Cardiac muscle cell (in vitro differentiated cells and primary cell): ENCODE measurements around the gene KRT10. TPM values are rescaled to one million over a fixed set of nuclear protein-coding genes. Genes with fewer than 3 reads are reported as not detected.

ENCODE experiments used
- DNase-seq, 2 donors: peaks; one replicate each; pipeline versions ENCODE4 v3.0.0 to v3.0.0-alpha.2; 2010 to 2017; ENCODE audit warnings: low read depth in 1 of 2, low spot score in 1 of 2
- H3K27ac ChIP-seq: fragments of 200-600 bp; sonication (generic); 2 replicates; pipeline ENCODE4 v1.5.1; 2016
- H3K27me3 ChIP-seq: fragments of 200-600 bp; sonication (generic); 2 replicates; pipeline ENCODE4 v1.6.0; 2016; ENCODE audit warnings: control low read depth
- H3K36me3 ChIP-seq: fragments of 200-600 bp; sonication (generic); 2 replicates; pipeline ENCODE4 v1.5.1; 2016; ENCODE audit warnings: control low read depth
- H3K4me1 ChIP-seq: fragments of 200-600 bp; sonication (generic); 2 replicates; pipeline ENCODE4 v1.8.1; 2017; ENCODE audit warnings: low read depth, mild to moderate bottlenecking, mixed run types
- H3K4me3 ChIP-seq: fragments of 200-600 bp; sonication (generic); 2 replicates; pipeline ENCODE4 v1.5.1; 2016; ENCODE audit warnings: mild to moderate bottlenecking
- H3K9me3 ChIP-seq: fragments of 200-600 bp; sonication (generic); 2 replicates; pipeline ENCODE4 v1.5.1; 2017; ENCODE audit warnings: low read depth, mild to moderate bottlenecking, control low read depth
- polyA plus RNA-seq: library from polyadenylated mRNA; unstranded; fragments of >200 nt; fragmentation: Nextera tagmentation; extraction: Ambion mirVana; gene quantifications from 2 replicates; pipeline ENCODE4 v1.2.1, GENCODE V29; 2016
- total RNA-seq: library from RNA; depleted of rRNA; stranded (reverse); fragments of >200 nt; gene quantifications from 2 replicates; pipeline ENCODE4 v1.2.3, GENCODE V29; 2016
- TF ChIP-seq, protein P1 (sequence below): IDR thresholded peaks from 2 replicates; pipeline ENCODE4 v1.5.1; 2012; ENCODE audit warnings: low read depth, mild to moderate bottlenecking, low read length

The KRT10 gene
- total and polyA plus RNA-seq, 2 experiments from 2014 or later = 30.1 to 131 TPM

DNA sequence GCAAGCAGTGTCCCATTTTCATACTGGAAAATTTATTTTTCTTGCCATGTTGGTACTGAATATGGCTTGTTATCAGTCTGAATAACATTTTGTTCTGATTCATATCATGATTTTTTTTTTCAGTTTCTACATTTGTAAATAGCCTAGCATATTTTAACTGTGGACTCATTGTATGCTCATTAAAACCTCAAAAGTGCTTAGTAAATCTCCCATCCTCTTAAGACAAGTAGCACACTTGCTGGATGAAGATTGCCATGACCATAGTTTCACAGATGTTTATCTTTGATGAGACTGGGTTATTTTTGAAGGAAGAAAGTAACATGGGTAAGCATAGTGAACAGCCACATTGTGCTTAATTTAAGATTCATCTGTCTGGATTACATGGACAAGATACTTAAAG lies 878 bp downstream of the KRT10 start:
- TF ChIP-seq, protein P1, sequence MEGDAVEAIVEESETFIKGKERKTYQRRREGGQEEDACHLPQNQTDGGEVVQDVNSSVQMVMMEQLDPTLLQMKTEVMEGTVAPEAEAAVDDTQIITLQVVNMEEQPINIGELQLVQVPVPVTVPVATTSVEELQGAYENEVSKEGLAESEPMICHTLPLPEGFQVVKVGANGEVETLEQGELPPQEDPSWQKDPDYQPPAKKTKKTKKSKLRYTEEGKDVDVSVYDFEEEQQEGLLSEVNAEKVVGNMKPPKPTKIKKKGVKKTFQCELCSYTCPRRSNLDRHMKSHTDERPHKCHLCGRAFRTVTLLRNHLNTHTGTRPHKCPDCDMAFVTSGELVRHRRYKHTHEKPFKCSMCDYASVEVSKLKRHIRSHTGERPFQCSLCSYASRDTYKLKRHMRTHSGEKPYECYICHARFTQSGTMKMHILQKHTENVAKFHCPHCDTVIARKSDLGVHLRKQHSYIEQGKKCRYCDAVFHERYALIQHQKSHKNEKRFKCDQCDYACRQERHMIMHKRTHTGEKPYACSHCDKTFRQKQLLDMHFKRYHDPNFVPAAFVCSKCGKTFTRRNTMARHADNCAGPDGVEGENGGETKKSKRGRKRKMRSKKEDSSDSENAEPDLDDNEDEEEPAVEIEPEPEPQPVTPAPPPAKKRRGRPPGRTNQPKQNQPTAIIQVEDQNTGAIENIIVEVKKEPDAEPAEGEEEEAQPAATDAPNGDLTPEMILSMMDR = no peak
- DNase-seq = no peak

DNA sequence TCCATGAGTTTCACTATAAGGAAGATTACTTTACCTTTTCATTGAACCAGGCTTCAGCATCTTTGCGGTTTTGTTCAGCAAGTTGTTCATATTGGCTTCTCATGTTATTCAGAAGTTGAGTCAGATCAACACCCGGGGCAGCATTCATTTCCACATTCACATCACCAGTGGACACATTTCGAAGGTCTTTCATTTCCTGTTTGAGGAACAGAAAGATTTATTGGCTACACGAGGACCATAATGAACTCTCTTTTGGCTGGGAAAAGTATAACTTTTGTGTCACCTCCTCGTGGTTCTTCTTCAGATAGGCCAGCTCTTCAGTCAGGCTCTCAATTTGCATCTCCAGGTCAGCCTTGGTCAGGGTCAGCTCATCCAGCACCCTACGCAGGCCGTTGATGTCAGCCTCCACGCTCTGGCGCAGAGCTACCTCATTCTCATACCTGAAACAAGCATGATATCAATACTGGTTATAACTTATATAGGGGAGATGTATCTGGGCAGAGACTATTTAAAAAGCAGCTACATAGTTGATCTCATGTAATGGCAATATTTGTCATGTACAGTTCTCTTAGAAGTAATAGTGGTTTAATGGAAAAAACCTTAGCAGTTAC lies 2.1 kb downstream of the KRT10 start:
- H3K4me1 ChIP-seq = peaks cover 9% of the 10 kb centered on the region
- no peak overlapping the region for H3K27ac ChIP-seq
- no peaks in the 10 kb centered on the region for H3K36me3 ChIP-seq
- H3K27me3 ChIP-seq = peaks cover 31% of the 10 kb centered on the region
- no peak overlapping the region for H3K4me3 ChIP-seq
- TF ChIP-seq, protein P1 = no peak
- H3K9me3 ChIP-seq = no peaks in the 10 kb centered on the region
- DNase-seq = no peak

More for the DNA sequence above, 878 bp downstream of the KRT10 start:
- H3K27me3 ChIP-seq = peaks cover 37% of the 10 kb centered on the region
- no peak overlapping the region for H3K27ac ChIP-seq
- no peaks in the 10 kb centered on the region for H3K9me3 ChIP-seq
- H3K4me1 ChIP-seq = peaks cover 9% of the 10 kb centered on the region
- no peak overlapping the region for H3K4me3 ChIP-seq
- no peaks in the 10 kb centered on the region for H3K36me3 ChIP-seq

DNA sequence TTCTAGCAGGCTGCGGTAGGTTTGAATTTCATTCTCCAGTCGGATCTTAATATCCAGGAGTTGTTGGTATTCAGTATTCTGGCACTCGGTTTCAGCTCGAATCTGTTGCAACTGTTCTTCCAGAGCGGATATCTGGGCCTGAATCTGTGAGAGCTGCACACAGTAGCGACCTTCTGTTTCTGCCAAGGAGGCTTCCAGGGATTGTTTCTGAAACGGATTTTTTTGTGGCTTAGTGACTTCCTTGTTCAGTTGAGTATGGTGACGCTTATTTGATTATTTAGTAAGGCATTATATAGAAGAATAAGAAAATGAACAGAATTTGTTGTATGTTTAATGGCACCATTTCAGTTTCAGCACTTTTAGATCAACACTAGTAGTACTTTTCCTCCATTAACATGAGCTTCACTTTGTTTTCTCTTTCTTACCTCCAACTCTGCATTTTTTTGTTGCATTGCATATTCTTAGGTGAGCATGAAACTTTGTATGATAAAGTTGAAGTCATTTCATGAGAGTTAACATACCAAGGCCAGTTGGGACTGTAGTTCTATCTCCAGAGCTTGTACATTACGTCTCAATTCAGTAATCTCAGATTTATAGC lies 2.8 kb downstream of the KRT10 start:
- Histone ChIP-seq H3K27me3 (peaks cover 31% of the 10 kb centered on the region), H3K9me3 (no peaks in the 10 kb centered on the region), H3K27ac (no peak overlapping the region), H3K36me3 (no peaks in the 10 kb centered on the region), H3K4me3 (peak overlapping the region; percentile 95), H3K4me1 (peaks cover 9% of the 10 kb centered on the region)
- peak in 1 of 2 donors; percentile 27 for DNase-seq
- TF ChIP-seq, protein P1 = no peak

DNA sequence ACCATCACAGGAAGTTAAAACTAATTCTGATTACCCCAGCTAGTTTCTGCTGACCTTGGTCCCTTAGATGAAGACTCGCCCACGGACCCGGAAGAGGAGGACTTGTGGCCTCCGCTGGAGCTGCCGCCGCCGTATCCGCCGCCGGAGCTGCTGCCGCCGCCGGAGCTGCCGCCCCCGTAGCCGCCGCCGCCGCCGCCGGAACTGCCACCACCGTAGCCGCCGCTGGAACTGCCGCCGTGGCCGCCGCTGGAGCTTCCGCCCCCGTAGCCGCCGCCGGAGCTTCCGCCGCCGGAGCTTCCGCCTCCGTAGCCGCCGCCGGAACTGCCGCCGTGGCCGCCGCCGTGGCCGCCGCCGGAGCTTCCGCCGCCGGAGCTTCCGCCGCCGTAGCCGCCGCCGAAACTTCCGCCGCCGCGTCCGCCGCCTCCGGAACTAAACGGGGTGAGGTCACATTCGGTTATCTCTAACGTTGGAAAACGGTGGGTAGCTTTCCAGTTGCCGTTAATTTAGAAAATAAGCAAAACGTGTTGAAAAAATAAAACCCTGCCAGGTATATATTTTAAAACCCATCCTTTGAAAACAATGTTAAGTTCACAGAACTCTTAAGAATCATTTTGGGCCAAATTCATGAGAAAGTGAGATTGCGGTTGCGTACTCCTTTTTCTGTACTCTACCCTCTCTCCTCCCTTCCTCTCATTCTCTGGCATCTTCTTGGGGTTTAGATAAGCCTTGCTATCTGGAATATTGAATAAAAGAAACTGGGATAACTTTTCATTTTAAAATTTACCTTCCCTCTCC lies 3.5 kb downstream of the KRT10 start:
- H3K27me3 ChIP-seq = peaks cover 33% of the 10 kb centered on the region
- H3K9me3 ChIP-seq = no peaks in the 10 kb centered on the region
- no peaks in the 10 kb centered on the region for H3K36me3 ChIP-seq
- peak overlapping the region; percentile 80 for H3K27ac ChIP-seq
- DNase-seq = peak; percentile 87 to 91
- H3K4me1 ChIP-seq = peaks cover 9% of the 10 kb centered on the region
- TF ChIP-seq, protein P1 = no peak
- H3K4me3 ChIP-seq = peak overlapping the region; percentile 95

DNA sequence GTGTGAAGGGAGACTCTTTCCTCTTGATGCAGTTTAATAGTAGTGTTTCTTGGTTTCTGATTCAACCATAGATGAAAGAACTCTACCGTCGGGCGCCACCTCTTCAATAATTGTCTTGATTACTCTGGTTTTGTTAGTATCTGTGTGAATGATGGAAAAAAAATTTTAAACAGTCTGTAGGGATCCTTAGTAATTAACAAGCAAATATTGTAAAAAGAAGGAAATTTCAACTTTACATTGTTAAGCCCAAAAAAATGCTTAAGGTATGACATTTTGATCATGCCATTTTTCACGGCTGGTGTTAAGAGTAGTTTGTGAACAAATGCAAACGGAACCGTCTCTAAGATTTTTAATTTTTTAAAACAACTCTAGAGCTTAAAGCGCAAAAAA lies 4.1 kb downstream of the KRT10 start:
- peak overlapping the region; percentile 80 for H3K27ac ChIP-seq
- H3K4me1 ChIP-seq = peaks cover 9% of the 10 kb centered on the region
- no peaks in the 10 kb centered on the region for H3K9me3 ChIP-seq
- DNase-seq = no peak
- TF ChIP-seq, protein P1 = no peak
- H3K27me3 ChIP-seq = peaks cover 38% of the 10 kb centered on the region
- no peaks in the 10 kb centered on the region for H3K36me3 ChIP-seq
- H3K4me3 ChIP-seq = peak overlapping the region; percentile 95
